Measurements from ENCODE around the gene TMEM270. TPM values are rescaled to one million over a fixed set of nuclear protein-coding genes. Genes with fewer than 3 reads are reported as not detected.

The TMEM270 gene
- total RNA-seq, 4 donors from 2014 or later, result not detected

DNA sequence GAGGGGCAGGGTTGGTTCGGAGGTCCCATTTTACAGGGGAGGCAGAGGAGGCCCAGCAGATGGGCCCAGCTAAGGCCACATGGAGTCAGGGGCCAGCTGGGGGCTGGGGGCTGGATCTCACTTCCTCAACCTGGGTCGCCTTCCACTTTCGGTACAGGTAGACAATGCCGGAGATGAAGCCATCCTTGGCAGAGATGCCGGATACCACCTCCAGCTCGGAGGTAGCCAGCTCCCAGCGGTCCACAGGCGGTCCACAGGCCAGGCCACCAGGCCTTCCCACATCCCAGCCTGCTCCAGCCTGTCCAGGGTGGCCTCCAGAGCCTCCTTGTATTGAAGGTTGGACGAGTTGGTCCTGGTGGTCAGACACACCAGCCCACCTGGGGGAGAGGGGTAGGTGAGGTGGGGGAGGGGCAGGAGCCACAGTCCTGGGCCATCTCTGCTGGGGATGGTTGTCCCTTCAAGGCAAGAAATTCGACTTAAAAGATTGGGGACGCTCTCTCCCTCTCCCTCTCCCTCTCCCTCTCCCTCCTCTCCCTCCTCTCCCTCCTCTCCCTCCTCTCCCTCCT is 26.2 kb upstream of the TMEM270 start:
- TF ChIP-seq, protein P1, sequence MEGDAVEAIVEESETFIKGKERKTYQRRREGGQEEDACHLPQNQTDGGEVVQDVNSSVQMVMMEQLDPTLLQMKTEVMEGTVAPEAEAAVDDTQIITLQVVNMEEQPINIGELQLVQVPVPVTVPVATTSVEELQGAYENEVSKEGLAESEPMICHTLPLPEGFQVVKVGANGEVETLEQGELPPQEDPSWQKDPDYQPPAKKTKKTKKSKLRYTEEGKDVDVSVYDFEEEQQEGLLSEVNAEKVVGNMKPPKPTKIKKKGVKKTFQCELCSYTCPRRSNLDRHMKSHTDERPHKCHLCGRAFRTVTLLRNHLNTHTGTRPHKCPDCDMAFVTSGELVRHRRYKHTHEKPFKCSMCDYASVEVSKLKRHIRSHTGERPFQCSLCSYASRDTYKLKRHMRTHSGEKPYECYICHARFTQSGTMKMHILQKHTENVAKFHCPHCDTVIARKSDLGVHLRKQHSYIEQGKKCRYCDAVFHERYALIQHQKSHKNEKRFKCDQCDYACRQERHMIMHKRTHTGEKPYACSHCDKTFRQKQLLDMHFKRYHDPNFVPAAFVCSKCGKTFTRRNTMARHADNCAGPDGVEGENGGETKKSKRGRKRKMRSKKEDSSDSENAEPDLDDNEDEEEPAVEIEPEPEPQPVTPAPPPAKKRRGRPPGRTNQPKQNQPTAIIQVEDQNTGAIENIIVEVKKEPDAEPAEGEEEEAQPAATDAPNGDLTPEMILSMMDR (IDR thresholded peaks at IDR 0.05; ENCODE audit: low read depth), result no peak

DNA sequence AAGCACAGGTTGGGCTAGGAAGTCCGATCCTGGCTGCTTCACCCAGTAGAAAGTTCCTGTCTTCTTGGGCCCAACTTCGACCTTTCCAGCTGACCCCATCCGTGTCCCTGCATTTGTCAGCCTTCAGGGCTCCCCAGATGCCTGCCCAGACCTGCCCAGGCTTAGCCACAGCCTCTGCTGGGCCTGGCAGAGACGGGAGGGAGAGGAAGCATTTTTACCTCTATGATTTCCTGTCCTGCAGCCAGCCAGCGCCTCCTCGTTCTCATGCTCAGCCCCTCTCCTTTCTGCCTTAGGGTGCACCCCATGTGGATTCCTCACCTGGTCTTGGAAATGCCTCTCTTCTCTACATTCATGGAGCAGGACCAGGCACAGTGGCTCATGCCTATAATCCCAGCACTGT is 22.3 kb upstream of the TMEM270 start:
- TF ChIP-seq, protein P1 (IDR thresholded peaks at IDR 0.05; ENCODE audit: low read depth), result no peak

DNA sequence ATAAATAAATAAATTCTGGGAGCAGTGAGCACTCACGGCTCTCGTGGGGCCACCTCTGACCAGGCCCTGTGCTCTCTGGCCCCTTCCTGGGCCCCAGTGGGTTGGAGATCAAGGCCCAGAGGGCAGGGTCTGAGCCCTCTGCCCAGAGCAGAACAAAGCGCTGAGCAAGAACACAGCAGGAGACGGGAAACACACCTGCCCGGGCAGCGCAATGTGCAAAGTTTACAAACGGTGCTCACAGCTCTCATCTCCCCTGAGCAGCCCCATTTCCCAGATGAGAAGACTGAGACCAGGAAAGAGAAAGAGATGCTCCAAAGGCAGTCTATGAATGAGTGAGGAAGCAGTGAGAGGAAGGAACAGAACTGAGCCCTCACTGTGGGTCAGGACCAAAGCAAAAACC is 21.7 kb upstream of the TMEM270 start:
- TF ChIP-seq, protein P1 (IDR thresholded peaks at IDR 0.05; ENCODE audit: low read depth), result no peak

DNA sequence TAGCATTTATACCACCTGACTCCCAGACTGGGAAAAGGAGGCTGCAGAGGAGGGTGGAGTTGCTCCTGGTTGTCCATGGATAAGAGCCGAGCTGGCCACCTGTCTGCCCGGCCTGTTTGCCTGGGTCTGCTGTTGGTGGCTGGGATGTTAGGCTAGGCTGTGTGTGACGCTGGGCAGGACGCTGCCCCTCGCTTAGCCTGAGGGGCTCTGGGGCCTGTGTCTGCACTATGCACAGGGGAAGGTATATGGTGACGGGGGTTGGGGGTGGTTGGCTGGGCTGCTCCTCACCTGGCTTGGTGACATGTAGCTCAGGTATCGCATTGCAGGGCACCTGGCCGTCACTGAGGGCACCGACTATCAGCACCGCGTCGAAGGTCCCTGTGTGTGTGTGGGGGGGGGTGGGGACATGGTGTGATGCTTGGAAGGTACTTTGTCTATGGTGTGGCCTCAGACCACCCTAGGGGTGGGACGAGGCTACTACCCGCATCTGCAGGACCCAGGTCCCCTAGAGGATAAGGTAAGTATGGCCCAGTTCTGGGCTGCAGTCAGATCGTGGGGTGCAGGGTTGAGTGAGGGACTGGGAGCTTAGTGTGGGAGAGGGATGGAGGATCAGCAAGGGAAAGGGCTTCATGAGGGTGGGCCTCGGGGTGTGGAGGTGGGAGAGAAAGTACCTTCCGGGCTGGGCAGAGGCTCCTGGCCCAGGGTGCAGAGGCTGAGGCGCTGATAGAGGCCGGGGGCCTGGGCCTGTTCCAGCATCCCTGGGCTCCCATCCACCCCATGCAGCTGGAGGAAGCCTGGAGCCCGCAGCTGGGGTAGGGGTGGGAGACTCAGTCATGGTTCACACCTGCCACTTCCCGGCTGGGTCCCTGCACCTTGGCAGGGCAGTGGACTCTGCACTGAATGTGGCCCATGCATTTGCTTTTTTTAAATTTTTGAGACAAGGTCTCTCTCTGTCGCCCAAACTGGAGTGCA is 20.9 kb upstream of the TMEM270 start:
- TF ChIP-seq, protein P1 (IDR thresholded peaks at IDR 0.05; ENCODE audit: low read depth), result no peak

DNA sequence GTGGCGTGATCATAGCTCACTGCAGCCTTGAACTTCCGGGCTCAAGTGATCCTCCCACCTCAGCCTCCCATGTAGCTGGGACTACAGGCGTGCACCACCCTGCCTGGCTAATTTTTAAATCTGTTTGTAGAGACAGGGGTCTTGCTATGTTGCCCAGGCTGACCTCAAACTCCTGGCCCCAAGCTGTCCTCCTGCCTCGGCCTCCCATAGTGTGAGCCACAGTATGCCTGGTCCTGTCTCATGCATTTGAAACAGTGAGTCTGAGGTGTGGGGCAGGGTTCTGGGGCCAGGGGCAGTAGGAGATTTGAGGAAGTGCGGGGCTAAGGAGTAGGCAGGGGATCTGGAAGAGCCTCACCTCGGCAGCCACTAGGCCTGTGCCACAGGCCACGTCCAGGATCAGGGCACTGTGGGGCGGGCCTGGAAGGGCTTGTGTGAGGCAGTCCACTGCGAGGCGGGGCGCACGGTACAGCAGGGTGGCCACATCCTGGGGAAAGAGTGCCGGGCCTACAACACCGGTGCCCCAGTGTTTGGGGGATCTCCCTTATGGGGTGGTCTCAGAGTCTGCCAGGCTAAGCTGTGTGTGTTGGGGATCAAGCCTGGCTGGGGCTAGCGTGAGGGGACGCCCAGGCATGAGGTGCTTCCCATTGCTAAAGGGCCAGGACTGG is 20.1 kb upstream of the TMEM270 start:
- TF ChIP-seq, protein P1 (IDR thresholded peaks at IDR 0.05; ENCODE audit: low read depth), result no peak

DNA sequence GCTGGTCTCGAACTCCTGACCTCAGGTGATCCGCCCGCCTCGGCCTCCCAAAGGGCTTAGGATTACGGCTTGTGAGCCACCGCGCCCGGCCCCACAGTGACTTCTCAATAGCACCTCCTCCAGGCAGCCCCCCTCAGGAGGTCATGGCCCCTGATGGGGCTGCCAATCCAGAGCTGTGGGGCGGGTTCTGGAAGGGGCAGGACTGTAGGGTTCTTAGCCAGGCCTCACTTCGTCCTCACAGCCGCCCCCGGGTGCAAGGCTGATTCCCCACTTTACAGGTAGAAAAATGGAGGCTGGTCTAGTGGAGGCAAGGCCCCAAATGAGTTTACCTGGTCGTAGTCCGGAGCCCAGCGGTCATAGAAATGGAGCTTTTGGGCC is 19.3 kb upstream of the TMEM270 start:
- TF ChIP-seq, protein P1 (IDR thresholded peaks at IDR 0.05; ENCODE audit: low read depth), result no peak

All from subcutaneous adipose tissue (tissue), 4 donors.